ENCODE data around the gene ERC2. TPM values are rescaled to one million over a fixed set of nuclear protein-coding genes. Genes with fewer than 3 reads are reported as not detected.

Gene ERC2
- polyA plus RNA-seq, 2 of the 4 experiments (the other 2 are of a cell fraction): 0.16 TPM; not detected in 1

DNA sequence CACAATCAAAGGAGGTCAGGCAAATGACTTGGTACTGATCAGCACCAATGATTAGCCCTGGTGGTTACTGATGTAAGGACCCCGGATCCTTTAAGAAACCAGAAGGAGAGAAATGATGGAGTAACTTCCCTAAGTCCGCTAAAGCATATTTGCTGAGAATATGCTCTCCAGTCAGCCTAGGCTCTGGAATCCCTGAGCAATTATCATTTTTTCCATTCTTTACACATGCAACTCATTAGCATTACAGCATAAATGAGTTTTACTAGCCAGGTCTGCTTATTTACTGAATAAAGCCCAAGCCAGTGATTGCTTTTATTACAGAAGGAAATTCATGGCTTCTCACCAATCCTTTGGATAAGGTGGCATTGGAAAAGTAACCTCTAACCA lies 842.0 kb downstream of the ERC2 start:
- ATAC-seq (no peak), DNase-seq (ENCODE audit: low read depth in 1 of 2, low spot score in 1 of 2) (no peak), FAIRE-seq (no peak)
- WGBS (ENCODE audit: missing lambda C conversion rate): 54% methylated on average over 2 of the region's 2 CpGs
- no peak overlapping the region for H3K4me2 ChIP-seq
- TF ChIP-seq MAFK (IDR thresholded peaks at IDR 0.05; ENCODE audit: partially characterized antibody) (no peak), RARB (CRISPR knock-in tag; IDR thresholded peaks at IDR 0.05) (no peak), CHD4 (IDR thresholded peaks at IDR 0.05; ENCODE audit: borderline replicate concordance) (no peak), POLR2A (IDR thresholded peaks at IDR 0.05; ENCODE audit: low read length) (no peak), JUN (IDR thresholded peaks at IDR 0.05) (no peak), CEBPB (IDR thresholded peaks at IDR 0.05) (no peak), MAZ (IDR thresholded peaks at IDR 0.05; ENCODE audit: borderline replicate concordance, low read depth, low read length) (no peak), CBX8 (IDR thresholded peaks at IDR 0.05) (no peak), ZNF302 (CRISPR knock-in tag; IDR thresholded peaks at IDR 0.05) (no peak)
- TF ChIP-seq, protein P1, sequence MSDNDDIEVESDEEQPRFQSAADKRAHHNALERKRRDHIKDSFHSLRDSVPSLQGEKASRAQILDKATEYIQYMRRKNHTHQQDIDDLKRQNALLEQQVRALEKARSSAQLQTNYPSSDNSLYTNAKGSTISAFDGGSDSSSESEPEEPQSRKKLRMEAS (IDR thresholded peaks at IDR 0.05): no peak
- POLR2A ChIA-PET: no interaction called here
- no peaks in the 10 kb centered on the region for H3K9me3 ChIP-seq
- H3K27ac ChIP-seq: no peak overlapping the region
- no peak overlapping the region for H3K4me3 ChIP-seq
- CTCF ChIA-PET: interaction anchor here (0.8 kb wide), 1 partner anchor 8 kb away, joined by 3 read pairs; no protein-coding TSS in a partner anchor
- H3K4me1 ChIP-seq: no peaks in the 10 kb centered on the region

DNA sequence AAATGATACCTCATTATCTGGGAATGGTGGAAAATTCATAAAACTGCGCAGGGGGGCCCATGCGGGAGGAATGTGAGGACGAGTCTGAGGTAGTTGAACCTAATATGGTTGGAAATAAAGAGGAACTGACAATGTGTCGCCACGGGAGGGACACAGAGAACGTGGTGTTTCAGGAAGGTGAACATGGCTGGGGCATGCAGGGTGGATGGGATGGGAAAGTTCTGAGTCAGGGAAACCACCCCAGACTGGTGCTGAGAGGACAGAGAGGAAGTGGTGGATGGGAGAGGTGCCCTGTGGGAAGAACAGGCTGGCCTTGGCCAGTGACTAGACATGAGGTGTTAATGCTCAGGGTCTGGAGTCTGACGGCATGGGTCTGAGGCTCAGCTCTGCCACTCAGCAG lies 844.0 kb downstream of the ERC2 start:
- Histone ChIP-seq H3K4me1 (no peaks in the 10 kb centered on the region), H3K4me2 (no peak overlapping the region), H3K4me3 (no peak overlapping the region), H3K27ac (no peak overlapping the region), H3K9me3 (no peaks in the 10 kb centered on the region)
- POLR2A ChIA-PET: no interaction called here
- DNase-seq (ENCODE audit: low read depth in 1 of 2, low spot score in 1 of 2) (no peak), FAIRE-seq (no peak), ATAC-seq (no peak)
- TF ChIP-seq RARB (CRISPR knock-in tag; IDR thresholded peaks at IDR 0.05) (no peak), ZC3H11A (IDR thresholded peaks at IDR 0.05) (no peak), TFCP2L1 (CRISPR knock-in tag; IDR thresholded peaks at IDR 0.05) (no peak), FOSL2 (IDR thresholded peaks at IDR 0.05) (no peak), FOSL2 (CRISPR knock-in tag; IDR thresholded peaks at IDR 0.05) (no peak)
- 47% methylated on average over 7 of the region's 7 CpGs for WGBS (ENCODE audit: missing lambda C conversion rate)
- CTCF ChIA-PET: no interaction called here

DNA sequence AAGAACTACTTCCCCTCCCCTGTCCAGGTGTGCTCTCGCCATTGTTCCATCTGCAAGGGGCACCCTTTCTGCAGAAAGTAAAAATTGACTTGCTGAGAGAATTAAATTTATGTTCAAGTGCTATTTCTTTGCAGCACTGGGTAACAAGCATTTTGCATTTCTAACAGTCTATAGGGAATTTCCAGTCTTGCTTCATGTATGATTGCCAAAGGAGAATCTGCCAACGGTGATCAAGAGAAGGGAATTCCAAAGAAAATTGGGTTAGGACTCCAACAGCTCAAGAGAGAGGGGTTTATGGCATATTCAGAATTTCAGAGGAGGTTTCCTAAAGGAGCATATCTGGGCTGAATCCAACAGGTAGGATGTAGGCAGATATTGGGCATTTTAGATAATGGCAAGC lies 844.5 kb downstream of the ERC2 start:
- Histone ChIP-seq H3K4me3 (no peak overlapping the region), H3K27ac (no peak overlapping the region), H3K9me3 (no peaks in the 10 kb centered on the region), H3K4me1 (no peaks in the 10 kb centered on the region), H3K4me2 (no peak overlapping the region)
- TF ChIP-seq CHD4 (IDR thresholded peaks at IDR 0.05; ENCODE audit: borderline replicate concordance): no peak
- no peak for TF ChIP-seq MAFK (IDR thresholded peaks at IDR 0.05; ENCODE audit: partially characterized antibody)
- TF ChIP-seq, protein P2, sequence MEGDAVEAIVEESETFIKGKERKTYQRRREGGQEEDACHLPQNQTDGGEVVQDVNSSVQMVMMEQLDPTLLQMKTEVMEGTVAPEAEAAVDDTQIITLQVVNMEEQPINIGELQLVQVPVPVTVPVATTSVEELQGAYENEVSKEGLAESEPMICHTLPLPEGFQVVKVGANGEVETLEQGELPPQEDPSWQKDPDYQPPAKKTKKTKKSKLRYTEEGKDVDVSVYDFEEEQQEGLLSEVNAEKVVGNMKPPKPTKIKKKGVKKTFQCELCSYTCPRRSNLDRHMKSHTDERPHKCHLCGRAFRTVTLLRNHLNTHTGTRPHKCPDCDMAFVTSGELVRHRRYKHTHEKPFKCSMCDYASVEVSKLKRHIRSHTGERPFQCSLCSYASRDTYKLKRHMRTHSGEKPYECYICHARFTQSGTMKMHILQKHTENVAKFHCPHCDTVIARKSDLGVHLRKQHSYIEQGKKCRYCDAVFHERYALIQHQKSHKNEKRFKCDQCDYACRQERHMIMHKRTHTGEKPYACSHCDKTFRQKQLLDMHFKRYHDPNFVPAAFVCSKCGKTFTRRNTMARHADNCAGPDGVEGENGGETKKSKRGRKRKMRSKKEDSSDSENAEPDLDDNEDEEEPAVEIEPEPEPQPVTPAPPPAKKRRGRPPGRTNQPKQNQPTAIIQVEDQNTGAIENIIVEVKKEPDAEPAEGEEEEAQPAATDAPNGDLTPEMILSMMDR (IDR thresholded peaks at IDR 0.05): no peak
- TF ChIP-seq HOXB5 (CRISPR knock-in tag; IDR thresholded peaks at IDR 0.05): no peak
- TF ChIP-seq PHF8 (IDR thresholded peaks at IDR 0.05; ENCODE audit: borderline replicate concordance, low read depth): no peak
- no peak for TF ChIP-seq EHF (CRISPR knock-in tag; IDR thresholded peaks at IDR 0.05)
- TF ChIP-seq EP300 (IDR thresholded peaks at IDR 0.05): no peak
- TF ChIP-seq TFCP2L1 (CRISPR knock-in tag; IDR thresholded peaks at IDR 0.05): no peak
- TF ChIP-seq RFX5 (IDR thresholded peaks at IDR 0.05): no peak
- no peak for TF ChIP-seq RARB (CRISPR knock-in tag; IDR thresholded peaks at IDR 0.05)
- no peak for TF ChIP-seq MAZ (IDR thresholded peaks at IDR 0.05; ENCODE audit: borderline replicate concordance, low read depth, low read length)
- no peak for TF ChIP-seq CBX2 (IDR thresholded peaks at IDR 0.05; ENCODE audit: borderline replicate concordance, low read depth)
- ChIA-PET POLR2A (no interaction called here), CTCF (no interaction called here)
- WGBS (ENCODE audit: missing lambda C conversion rate): 0% methylated on average over 2 of the region's 2 CpGs
- no peak for FAIRE-seq
- no peak for ATAC-seq
- no peak for DNase-seq (ENCODE audit: low read depth in 1 of 2, low spot score in 1 of 2)

GRCh38 chr3:55622733-55623132 lies 845.5 kb downstream of the ERC2 start:
- H3K27ac ChIP-seq: no peak overlapping the region
- no peak for ATAC-seq

More at GRCh38 chr3:55622733-55623132, 845.5 kb downstream of the ERC2 start:
- TF ChIP-seq, protein P1 (IDR thresholded peaks at IDR 0.05): no peak
- TF ChIP-seq FOSB (CRISPR knock-in tag; IDR thresholded peaks at IDR 0.05): no peak
- Histone ChIP-seq H3K4me1 (no peaks in the 10 kb centered on the region), H3K9me3 (no peaks in the 10 kb centered on the region), H3K4me2 (no peak overlapping the region), H3K4me3 (no peak overlapping the region)
- no peak for DNase-seq (ENCODE audit: low read depth in 1 of 2, low spot score in 1 of 2)
- 50% methylated on average over 3 of the region's 3 CpGs for WGBS (ENCODE audit: missing lambda C conversion rate)
- ChIA-PET POLR2A (no interaction called here), CTCF (no interaction called here)
- FAIRE-seq: no peak
